Anterior cingulate cortex (tissue), 58 donors: ENCODE data around the gene SH2D2A.
A peak's percentile ranks its signal among the peaks of the same experiment; 100 is the strongest.

Experiments
- DNase-seq, 58 donors: peaks; one replicate each; lab custom pipeline; 2025; lab: John Stamatoyannopoulos, UW

SH2D2A gene

GRCh38 chr1:156816561-156817328 is at the start of gene SH2D2A:
Gene SH2D2A (minus strand): TSS chr1:156816848. CDS start chr1:156816708, 140 bp downstream.
- DNase-seq: peak in 1 of 58 donors; percentile 13

GRCh38 chr1:156865865-156866248 is 49.2 kb upstream of the SH2D2A start:
- no peak for DNase-seq

- no peak for DNase-seq
Measured at GRCh38 chr1:156865258-156865657, 48.6 kb upstream of the SH2D2A start.

GRCh38 chr1:156864796-156865195 is 48.1 kb upstream of the SH2D2A start:
- no peak for DNase-seq

- no peak for DNase-seq
Measured at GRCh38 chr1:156863631-156864030, 47.0 kb upstream of the SH2D2A start.

- no peak for DNase-seq
Measured at GRCh38 chr1:156862997-156863599, 46.5 kb upstream of the SH2D2A start.

GRCh38 chr1:156862584-156862983 is 45.9 kb upstream of the SH2D2A start:
- no peak for DNase-seq

GRCh38 chr1:156860628-156861423 is 44.2 kb upstream of the SH2D2A start, which contains the start of gene NTRK1:
Gene NTRK1 (plus strand): TSS chr1:156860865. CDS start chr1:156860935, 70 bp downstream.
- peak in 13 of 58 donors; percentile 9 to 52 (median 18) for DNase-seq

GRCh38 chr1:156860113-156860627 is 43.5 kb upstream of the SH2D2A start:
- DNase-seq: peak in 33 of 58 donors; percentile 4 to 36 (median 19)

- DNase-seq: peak in 2 of 58 donors; percentile 2 to 36
Measured at GRCh38 chr1:156859523-156860112, 43.0 kb upstream of the SH2D2A start.

GRCh38 chr1:156858959-156859522 is 42.4 kb upstream of the SH2D2A start, which contains the start of gene INSRR:
Gene INSRR (minus strand): TSS chr1:156859117. CDS start chr1:156858621, 496 bp downstream.
- no peak for DNase-seq

- DNase-seq: no peak
Measured at GRCh38 chr1:156858555-156858956, 41.9 kb upstream of the SH2D2A start.

GRCh38 chr1:156857532-156857931 is 40.9 kb upstream of the SH2D2A start:
- DNase-seq: no peak

- no peak for DNase-seq
Measured at GRCh38 chr1:156856282-156856785, 39.7 kb upstream of the SH2D2A start.

- no peak for DNase-seq
Measured at GRCh38 chr1:156854634-156855033, 38.0 kb upstream of the SH2D2A start.

- no peak for DNase-seq
Measured at GRCh38 chr1:156853761-156854160, 37.1 kb upstream of the SH2D2A start.

- peak in 38 of 58 donors; percentile 1 to 77 (median 23) for DNase-seq
Measured at GRCh38 chr1:156852418-156852874, 35.8 kb upstream of the SH2D2A start.

- DNase-seq: no peak
Measured at GRCh38 chr1:156851779-156852417, 35.2 kb upstream of the SH2D2A start.

GRCh38 chr1:156849151-156849496 is 32.5 kb upstream of the SH2D2A start:
- no peak for DNase-seq
